NCI-H748 (cell line): ENCODE results near the gene DOCK3.
"Not testable (repeated sequence)": the region's sequence is repeated elsewhere in the genome, so short reads cannot be mapped to it uniquely, and the experiment has no call there.

ENCODE experiments used
- DNase-seq: peaks from one replicate; lab custom pipeline; 2025; ENCODE audit not compliant: unreplicated experiment; lab: John Stamatoyannopoulos, UW

The DOCK3 gene

DNA sequence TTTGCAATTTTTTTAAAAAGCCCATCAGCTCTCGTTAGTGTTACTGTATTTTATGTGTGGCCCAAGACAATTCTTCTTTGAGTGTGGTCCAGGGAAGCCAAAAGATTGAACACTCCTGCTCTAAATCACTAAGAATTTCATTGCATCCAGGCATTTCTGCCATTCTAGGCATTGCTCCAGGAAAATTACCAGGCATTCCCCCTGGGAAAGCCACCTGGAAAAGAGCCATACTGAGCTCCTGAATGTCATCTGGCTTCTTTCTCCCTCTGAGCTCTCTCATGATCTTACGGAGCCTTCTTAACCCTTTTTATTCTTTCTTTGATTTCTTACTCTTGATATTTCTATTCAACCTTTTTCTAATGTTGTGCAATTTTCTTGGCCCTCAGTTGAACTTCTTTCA is 202.2 kb downstream of the DOCK3 start:
- no peak for DNase-seq

DNA sequence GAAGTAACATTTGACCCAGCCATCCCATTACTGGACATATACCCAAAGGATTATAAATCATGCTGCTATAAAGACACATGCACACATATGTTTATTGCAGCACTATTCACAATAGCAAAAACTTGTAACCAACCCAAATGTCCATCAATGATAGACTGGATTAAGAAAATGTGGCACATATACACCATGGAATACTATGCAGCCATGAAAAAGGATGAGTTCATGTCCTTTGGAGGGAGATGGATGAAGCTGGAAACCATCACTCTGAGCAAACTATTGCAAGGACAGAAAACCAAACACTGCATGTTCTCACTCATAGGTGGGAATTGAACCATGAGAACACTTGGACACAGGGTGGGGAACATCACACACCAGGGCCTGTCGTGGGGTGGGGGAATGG is 208.0 kb downstream of the DOCK3 start:
- DNase-seq = not testable (repeated sequence)

DNA sequence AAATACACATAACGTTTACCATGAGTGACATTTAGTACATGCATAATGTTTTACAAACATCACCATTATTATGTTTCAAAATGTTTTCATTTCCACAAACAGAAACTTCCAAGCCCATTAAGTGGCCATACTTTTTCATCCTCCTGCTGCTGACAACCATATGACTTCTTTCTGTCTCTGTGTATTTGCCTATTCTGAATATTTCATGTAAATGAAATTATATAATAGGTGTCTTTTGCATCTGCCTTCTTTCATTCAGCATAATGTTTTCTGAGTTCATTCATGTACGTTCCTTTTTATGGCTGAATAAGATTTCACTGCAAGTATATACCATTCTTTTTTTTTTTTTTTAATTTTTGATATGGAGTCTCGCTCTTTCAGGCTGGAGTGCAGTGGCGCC is 209.0 kb downstream of the DOCK3 start:
- no peak for DNase-seq

DNA sequence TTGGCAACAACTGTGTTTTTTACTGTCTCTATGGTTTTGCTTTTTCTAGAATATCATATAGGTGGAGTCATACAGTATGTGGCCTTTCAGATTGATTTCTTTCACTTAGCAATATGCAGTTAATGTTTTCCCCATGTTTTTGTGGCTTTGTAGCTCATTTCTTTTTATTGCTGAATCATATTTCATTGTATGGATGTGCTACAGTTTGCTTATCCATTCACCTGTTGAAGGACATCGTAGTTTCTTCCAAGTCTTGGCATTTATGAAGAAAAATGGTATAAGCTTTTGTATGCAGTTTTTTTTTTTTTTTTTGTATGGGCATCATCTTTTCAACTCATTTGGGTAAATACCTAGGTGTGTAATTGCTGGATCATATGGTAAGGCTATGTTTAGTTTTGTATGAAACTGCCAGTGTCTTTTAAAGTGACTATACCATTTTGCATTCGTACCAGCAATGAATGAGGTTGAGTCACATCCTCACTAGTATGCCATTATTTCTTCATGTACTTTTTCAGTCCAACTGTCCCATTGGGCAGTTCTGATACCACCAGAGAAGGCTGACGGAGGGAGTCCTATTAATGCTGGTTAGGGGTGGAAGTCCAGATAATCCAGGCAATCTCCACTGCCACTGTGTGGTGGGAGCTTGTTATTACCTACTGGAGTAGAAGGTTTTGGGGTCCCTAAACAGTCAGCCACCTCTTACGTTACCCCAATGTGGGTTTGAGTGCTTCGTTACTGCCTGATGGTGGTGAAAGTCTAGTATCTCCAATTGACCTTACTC is 210.5 kb downstream of the DOCK3 start:
- DNase-seq = no peak

DNA sequence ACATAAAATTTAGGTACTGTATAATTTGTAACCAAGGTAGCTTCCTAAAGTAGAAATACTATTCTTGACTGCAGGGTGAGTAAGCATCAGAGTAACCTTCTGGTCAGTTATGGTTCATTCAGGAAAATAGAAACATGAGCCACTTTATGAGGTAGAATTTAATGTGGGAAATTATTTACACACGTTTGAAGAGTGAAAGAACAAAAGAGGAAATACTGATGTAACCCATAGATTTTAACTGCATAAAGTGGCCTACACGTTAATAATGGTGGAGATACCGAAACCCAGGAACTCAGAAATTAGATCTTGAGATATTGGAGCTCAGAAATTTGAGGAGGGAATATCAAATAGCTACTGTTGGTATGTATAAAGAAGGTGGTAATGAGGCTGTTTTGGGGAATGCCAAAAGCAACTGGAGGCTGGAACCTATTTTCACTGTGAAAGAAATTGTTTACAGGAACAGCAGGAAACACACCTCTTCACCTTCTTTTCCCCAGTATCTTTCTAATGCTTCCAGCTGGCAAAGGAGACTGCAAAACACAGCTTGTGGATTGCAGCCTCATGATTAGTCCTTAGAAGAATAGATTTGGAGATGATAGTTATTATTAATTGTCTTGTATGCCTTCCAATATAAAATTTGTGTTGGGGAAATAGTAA is 216.1 kb downstream of the DOCK3 start:
- DNase-seq = no peak

DNA sequence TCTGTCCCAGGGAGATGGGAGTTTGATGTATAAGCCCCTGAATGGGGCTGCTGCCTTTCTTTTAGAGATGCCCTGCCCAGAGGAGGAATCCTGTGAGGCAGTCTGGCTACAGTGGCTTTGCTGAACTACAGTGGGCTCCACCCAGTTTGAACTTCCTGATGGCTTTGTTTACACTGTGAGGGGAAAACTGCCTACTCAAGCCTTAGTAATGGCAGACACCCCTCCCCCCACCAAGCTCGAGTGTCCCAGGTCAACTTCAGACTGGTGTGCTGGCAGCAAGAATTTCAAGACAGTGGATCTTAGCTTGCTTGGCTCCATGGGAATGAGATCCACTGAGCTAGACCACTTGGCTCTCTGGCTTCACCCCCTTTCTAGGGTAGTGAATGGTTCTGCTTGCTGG is 226.4 kb downstream of the DOCK3 start:
- DNase-seq = not testable (repeated sequence)

DNA sequence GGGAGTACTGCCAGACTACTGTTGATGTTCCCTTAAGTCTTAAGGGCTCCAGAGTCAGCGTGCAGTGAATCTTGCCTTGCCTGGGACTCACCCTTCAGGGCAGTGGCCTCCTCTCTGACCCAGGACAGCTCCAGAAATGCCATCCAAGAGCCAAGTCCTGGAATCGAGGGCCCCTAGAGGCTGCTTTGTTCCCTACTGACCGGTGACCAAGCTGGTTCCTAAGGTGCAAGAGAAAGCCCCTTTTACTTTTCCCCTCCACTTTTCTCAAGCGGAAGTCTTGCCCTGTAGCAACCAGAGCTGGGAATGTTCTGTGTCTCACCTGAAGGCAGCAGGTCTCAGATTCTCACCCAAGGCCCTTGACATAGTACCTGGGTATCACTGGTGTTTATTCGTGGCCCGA is 238.0 kb downstream of the DOCK3 start:
- DNase-seq = no peak

DNA sequence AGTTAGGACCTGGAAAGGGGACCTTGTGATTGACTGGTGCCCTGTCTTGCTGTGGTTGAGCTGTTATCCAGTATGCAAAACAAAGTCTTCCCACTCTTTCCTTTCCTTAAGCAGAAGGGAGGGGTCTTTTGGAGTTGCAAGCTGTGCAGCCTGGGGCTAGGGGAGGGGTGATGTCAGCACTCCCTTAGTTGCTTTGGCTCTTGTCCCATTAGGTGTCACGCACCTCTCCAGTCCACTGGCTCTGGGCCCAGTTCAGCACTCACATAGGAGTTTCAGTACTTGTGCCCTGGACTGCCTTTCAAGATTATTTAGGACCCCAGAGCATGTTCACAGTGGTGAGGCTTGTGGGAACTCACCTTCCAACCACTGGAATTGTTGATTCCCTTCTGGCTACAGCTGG is 238.5 kb downstream of the DOCK3 start:
- DNase-seq = no peak

DNA sequence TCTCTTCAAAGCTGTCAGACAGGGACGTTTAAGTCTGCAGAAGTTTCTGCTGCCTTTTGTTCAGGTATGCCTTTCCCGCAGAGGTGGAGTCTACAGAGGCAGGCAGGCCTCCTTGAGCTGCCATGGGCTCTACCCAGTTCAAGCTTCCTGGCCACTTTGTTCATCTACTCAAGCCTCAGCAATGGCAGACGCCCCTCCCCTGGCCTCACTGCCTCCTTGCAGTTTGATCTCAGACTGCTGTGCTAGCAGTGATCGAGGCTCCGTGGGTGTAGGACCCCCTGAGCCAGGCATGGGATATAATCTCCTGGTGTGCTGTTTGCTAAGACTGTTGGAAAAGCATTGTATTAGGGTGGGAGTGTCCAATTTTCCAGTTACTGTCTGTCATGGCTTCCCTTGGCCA is 247.3 kb downstream of the DOCK3 start:
- not testable (repeated sequence) for DNase-seq

DNA sequence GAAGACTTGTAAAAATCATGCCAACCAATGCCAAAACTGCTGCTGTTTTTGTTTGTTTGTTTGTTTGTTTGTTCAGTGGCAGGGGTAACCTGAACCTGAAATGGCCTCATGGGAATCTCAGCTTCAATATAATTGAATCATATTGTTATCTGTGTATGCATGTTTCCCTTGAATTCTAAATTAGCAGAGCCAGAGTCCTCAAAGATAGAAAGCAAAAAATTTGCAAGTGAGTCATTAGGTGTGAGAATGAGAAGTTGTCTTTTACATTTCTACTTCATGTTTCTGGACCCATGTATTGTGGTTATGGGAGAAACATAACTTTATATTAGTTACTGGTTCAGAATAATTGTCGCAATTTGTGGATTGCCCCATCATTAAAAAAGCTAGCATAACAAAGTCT is 249.2 kb downstream of the DOCK3 start:
- DNase-seq = no peak

DNA sequence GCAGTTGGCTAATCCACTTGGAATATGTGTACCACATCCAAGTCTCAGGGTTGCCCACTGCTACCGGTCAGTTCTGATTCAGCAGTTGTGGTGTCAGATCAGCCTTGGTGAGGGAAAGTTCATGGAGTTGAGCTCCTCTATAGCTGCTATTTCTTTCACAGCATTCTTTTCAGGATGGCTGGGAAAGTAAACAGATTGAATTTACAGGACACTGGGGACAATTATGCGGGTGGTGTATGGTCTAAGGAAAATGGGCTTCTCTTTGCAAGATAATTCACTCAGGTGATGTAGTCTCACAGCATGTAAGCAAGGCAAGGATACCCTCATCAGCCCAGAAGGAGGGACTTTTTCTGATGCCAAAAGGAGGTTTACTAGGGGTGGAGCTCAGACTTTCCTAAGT is 249.9 kb downstream of the DOCK3 start:
- DNase-seq = no peak

DNA sequence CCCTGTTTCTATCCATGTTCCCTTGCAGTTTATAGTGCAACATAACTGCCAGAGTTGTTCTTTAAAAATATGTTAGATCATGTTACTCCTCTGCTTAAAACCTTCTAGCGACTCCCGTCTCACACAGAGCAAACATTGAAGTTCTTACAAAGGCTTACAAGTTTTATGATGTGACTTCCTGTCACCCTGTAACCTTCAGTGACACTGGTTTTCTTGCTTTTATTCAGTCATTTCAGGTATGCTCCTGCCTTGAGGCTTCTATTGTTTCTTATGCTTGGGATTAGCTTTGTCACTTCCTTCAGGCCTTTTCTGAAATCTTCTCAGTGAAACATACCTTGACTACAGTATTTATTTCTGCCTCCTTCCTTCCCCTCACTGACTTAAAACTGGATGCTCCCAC is 252.1 kb downstream of the DOCK3 start:
- no peak for DNase-seq

DNA sequence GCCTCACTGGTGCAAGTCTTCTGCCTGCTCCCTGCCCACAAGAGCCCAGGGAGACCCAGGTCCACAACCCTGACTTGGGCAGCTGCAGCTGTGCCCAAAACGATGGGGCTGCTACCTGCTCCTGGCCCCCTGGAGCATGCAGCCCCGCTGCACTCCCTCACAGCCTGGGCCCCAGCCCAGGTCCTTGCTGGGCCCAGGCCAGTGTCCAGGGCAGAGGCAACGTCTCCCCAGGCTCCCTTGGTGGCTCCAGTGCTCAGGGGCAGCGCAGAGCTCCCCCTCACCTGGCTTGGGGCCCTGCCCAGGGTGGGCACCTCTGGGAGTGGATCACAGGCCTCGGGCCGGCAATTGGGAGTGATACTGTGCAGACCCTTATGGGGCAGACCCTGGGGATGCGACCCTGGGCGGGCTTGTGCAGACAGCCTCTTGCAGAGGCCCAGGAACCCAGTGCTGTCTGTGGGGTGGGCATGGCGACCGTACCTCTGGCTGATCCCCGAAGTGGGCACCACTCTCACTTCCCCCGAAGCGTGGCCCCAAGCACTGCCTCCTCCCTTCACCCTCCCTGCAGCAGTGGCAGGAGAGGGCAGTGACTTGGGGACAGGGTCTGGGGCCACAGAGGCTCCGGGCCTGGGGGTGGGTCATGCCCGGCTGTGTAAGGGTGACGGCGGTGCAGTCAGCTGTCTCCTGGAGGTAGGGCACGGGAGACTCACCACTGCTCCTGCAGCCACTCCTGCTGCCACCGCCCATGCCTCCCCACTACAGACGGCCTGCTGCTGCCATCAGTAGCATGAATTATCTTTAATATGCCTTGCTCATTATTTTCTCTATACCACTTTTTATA is 255.9 kb downstream of the DOCK3 start:
- DNase-seq = no peak

DNA sequence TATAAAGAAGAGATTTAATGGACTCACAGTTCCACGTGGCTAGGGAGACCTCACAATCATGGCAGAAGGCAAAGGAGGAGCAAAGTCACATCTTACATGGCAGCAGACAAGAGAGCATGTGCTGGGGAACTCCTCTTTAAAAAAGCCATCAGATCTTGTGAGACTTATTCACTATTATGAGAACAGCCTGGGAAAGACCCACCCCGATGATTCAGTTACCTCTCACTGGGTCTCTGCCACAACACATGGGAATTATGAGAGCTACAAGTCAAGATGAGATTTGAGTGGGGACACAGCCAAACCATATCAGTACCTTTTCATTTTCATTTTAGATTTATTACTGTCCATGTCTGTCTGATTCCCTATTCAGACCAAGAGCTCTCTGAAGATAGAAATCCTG is 258.2 kb downstream of the DOCK3 start:
- not testable (repeated sequence) for DNase-seq

DNA sequence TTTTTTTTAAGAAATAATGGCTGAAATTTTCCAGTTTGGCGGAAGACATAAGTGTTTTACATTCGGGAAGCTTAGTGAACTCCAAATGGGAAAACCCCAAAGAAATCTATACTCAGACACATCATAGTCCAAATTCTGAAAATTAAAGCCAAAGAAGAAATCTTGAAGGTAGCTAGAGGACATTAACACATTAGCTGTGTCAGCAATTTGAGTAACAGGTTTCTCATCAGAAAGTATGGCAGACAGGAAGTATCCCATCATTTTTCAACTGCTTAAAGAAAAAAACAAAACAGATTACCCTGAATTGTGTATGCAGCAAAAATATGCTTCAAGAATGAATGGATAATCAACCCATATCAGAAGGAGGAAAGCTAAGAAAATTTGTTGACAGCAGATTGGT is 261.7 kb downstream of the DOCK3 start:
- no peak for DNase-seq

DNA sequence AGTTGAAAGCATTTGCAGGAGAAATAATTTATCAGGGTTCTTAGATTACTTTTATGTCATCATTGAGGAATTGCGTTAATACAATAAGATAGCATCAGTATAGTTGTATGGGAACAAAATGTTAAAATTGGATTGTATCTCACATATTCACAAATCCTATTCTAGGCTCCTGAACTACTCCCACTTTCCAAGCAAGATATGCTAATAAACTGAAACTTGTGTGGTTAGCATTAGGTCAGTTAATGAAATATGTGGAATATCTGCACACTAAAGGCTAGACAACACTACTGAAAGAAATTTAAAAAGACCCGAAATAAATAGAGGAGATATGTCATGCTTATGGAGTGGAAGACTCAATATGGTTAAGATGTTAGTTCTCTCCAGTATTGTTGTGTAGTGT is 272.7 kb downstream of the DOCK3 start:
- DNase-seq = no peak

DNA sequence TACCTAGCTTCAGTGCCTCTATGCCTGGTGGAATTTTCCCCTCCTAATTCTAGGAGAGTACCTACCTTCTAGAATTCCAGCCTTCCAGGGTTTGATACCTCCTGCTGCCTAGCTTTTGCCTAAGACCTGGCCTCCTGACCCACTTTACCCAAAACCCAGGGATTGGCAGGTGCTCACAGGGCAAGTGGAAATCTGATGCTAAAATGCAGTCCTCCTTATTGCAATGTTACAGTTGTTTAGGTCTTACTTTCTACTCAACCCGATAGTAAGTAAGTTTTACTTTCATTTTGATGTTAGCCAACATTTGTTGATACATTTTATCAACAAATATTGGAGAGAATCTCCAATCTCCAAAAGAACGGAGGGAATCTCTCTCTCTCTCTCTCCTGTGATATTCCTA is 275.9 kb downstream of the DOCK3 start:
- no peak for DNase-seq

DNA sequence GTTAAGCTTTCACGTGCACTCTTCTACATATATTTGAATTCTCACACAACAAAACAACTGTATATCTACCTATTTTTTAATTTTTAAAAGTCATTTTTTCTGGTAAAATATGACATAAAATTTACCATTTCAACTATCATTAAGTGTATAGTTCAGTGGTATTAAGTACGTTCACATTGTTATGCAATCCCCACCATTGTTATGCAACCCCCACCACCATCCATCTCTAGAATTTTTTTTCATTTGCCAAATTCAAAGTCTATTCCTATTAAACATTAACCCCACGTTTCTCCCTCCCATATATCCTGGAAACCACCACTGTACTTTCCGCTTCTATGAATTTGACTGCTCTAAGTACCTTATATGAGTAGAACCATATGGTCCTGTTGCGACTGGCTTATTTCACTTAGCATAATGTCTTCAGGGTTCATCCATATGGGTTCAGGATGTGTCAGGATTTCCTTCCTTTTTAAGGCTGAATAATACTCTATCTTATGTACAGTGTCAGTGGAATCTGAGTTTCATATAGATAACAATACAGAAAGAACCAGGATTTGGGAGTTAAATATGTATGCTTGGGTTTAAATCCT is 279.2 kb downstream of the DOCK3 start:
- DNase-seq = no peak

DNA sequence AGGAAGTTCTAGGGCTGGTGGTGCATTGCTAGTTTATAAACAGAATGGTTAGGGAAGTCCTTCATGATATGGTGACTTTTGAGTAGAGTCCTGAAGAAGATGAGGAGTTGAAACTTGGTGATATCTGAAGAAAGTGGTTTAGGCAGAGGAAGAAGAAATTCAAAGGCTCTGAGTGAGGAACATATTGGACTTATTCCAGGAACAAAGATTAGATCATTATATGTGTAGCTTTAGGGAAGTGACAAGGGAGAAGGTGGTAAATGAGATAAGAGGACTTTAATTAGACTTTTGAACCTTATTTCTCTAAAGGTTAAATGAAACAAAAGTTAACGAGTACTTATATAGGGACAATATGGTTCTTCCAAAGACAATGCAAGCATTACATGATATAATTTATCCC is 286.7 kb downstream of the DOCK3 start:
- no peak for DNase-seq

DNA sequence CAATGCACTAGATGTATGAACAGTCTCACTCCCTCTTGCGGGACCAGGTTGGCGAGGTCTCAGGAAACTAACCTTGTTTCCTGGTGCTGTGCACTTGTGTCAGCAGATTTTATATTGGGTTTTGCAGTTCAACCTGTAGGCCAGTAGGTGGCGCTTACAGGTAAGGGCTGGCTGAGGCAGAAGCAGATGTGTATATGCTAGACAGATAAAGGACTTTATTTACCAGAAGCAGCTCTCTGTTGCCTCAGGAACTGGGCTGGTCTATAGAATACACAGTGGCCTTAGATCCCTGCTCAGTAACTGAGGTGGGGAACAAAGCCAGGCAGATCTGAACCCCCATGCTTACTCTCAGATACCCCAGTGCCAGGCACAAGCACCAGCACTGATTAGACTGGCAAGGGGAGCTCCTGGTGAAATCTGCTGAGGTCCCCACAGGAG is 296.8 kb downstream of the DOCK3 start:
- peak; percentile 68 for DNase-seq

DNA sequence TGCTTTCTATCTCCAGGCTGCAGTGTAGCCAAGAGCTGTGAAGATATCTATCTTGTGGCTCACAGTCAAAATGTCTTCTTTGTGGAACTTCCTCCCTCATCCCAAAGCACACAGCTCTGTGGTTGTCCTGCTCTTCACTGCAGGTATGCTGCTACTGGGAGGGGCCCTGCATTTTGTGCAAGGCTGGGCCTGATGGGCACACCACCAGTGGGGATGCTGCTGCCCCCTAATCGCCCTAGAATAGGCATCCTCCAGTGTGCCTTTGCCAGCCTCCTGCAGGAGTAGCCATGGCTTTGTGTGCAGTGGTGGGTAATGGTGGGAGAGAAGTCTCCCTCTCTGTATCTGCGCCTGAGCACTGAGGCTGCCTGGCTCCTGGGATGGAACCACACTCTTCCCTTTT is 297.3 kb downstream of the DOCK3 start:
- no peak for DNase-seq
